ENCODE results near the gene DPF1. TPM values are rescaled to one million over a fixed set of nuclear protein-coding genes. Genes with fewer than 3 reads are reported as not detected.

DPF1 gene
- total RNA-seq, 1 experiment from 2014 or later = 1.0 TPM

DNA sequence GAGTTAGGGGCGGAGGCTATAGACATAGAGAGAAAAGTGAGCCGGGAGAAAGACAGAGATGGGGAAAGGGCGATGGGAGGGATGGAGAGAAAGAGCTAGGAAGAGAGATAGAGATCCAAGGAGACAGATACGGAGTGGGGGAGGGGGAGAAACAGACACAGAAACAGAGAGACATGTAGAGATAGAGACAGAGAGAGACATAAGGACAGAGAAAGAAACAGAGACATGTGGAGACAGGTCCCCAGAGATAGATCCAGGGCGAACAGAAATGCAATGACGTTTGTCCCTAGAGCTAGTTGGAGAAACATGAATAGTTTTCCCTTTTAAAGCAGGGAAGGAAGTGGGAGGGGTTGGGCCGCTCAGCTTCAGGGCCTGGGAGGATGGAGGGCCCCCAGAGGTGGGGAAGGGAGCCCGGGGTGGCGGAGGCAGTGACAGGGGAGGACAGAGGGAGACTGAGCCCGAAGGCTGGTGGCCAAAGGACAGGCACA lies 27.6 kb upstream of the DPF1 start:
- Mint-ChIP-seq H3K4me1 (ENCODE audit: low read depth, unreplicated experiment) (peaks cover 29% of the 10 kb centered on the region), H3K4me3 (ENCODE audit: low read depth, unreplicated experiment) (no peak overlapping the region), H3K36me3 (ENCODE audit: insufficient read depth, unreplicated experiment) (peaks cover 7% of the 10 kb centered on the region), H3K27me3 (ENCODE audit: unreplicated experiment) (peaks cover 7% of the 10 kb centered on the region), H3K27ac (ENCODE audit: unreplicated experiment) (no peak overlapping the region), H3K9me3 (ENCODE audit: low read depth, unreplicated experiment) (no peaks in the 10 kb centered on the region)
- intact Hi-C loops (cut with micrococcal nuclease; ENCODE audit: unreplicated experiment) = no loop called here
- TF ChIP-seq, protein P1, sequence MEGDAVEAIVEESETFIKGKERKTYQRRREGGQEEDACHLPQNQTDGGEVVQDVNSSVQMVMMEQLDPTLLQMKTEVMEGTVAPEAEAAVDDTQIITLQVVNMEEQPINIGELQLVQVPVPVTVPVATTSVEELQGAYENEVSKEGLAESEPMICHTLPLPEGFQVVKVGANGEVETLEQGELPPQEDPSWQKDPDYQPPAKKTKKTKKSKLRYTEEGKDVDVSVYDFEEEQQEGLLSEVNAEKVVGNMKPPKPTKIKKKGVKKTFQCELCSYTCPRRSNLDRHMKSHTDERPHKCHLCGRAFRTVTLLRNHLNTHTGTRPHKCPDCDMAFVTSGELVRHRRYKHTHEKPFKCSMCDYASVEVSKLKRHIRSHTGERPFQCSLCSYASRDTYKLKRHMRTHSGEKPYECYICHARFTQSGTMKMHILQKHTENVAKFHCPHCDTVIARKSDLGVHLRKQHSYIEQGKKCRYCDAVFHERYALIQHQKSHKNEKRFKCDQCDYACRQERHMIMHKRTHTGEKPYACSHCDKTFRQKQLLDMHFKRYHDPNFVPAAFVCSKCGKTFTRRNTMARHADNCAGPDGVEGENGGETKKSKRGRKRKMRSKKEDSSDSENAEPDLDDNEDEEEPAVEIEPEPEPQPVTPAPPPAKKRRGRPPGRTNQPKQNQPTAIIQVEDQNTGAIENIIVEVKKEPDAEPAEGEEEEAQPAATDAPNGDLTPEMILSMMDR (IDR thresholded peaks at IDR 0.05; ENCODE audit: unreplicated experiment) = no peak
- no TSS peak for BruUV-seq (replicated peaks)
- CTCF ChIA-PET = interaction anchor here (0.9 to 1.0 kb wide), 2 partner anchors 14 to 16 kb away, joined by 3 to 7 read pairs; no protein-coding TSS in a partner anchor
- no peak for DNase-seq

DNA sequence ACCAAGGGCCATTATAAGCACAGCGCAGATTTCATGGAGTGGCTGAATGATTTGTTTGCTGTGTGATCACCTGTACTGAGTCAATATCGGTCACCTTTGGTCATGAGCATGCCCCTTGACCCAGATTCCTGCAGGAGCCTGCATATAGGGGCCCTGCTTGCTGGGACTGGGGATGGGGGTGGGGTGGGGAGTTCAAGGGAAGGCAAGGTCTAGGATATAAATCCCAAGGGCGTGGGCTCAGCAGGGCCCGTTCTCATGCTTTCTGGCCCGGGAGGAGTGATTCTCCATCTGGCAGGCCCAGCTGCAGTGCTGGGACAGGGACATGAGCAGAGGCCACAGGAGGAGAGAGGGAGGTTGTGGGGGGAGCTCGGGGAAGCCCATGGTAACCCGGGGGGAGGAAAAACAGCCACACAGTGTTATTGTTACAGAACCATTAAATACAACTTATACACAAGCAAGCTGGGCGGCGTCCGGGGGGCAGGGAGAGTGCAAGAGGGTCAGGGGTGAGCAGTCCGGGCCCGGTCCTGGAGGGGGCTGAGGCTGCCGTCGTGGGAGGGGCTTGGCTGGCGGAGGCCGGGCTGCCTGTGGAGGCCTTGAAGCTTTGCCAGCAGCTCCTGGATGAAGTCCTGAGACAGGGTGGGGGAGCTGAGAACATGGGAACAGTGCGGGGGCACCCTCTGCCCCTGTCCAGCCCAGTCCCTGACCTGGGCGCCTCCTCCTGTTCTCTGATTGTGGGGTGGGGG lies 27.0 kb upstream of the DPF1 start:
- H3K27ac Mint-ChIP-seq (ENCODE audit: unreplicated experiment) = no peak overlapping the region
- H3K4me3 Mint-ChIP-seq (ENCODE audit: low read depth, unreplicated experiment) = no peak overlapping the region
- peaks cover 28% of the 10 kb centered on the region for H3K4me1 Mint-ChIP-seq (ENCODE audit: low read depth, unreplicated experiment)
- peaks cover under 1% of the 10 kb centered on the region for H3K27me3 Mint-ChIP-seq (ENCODE audit: unreplicated experiment)
- TF ChIP-seq, protein P1 (IDR thresholded peaks at IDR 0.05; ENCODE audit: unreplicated experiment) = no peak
- H3K9me3 Mint-ChIP-seq (ENCODE audit: low read depth, unreplicated experiment) = no peaks in the 10 kb centered on the region
- CTCF ChIA-PET = interaction anchor here (0.9 kb wide), 1 partner anchor 17 kb away, joined by 3 read pairs; no protein-coding TSS in a partner anchor
- intact Hi-C loops (cut with micrococcal nuclease; ENCODE audit: unreplicated experiment) = no loop called here
- peaks cover 4% of the 10 kb centered on the region for H3K36me3 Mint-ChIP-seq (ENCODE audit: insufficient read depth, unreplicated experiment)
- no peak for DNase-seq
- no TSS peak for BruUV-seq (replicated peaks)

DNA sequence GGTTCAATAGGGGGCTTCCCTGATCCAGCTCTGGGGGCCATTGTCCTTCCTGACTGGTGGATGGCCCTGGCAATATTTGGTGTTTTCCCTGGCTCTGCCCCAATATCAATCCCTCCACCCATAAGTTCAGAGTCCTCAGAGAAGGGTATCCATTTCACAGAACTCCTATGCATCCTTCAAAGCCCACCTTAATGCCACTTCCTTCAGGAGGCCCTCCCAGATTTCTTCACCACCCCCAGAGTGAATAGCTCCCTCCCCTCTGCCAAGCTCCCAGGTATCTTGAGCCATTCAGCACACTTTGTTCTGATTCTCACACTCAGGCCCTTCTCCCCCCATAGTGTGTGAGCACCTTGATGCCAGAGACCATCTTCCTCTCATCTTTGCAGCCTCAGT lies 26.4 kb upstream of the DPF1 start:
- Mint-ChIP-seq H3K4me1 (ENCODE audit: low read depth, unreplicated experiment) (peaks cover 23% of the 10 kb centered on the region), H3K27me3 (ENCODE audit: unreplicated experiment) (no peaks in the 10 kb centered on the region), H3K36me3 (ENCODE audit: insufficient read depth, unreplicated experiment) (peaks cover 4% of the 10 kb centered on the region), H3K27ac (ENCODE audit: unreplicated experiment) (no peak overlapping the region), H3K9me3 (ENCODE audit: low read depth, unreplicated experiment) (no peaks in the 10 kb centered on the region), H3K4me3 (ENCODE audit: low read depth, unreplicated experiment) (no peak overlapping the region)
- DNase-seq = no peak
- intact Hi-C loops (cut with micrococcal nuclease; ENCODE audit: unreplicated experiment) = no loop called here
- no TSS peak for BruUV-seq (replicated peaks)
- TF ChIP-seq, protein P1 (IDR thresholded peaks at IDR 0.05; ENCODE audit: unreplicated experiment) = no peak
- CTCF ChIA-PET = no interaction called here

DNA sequence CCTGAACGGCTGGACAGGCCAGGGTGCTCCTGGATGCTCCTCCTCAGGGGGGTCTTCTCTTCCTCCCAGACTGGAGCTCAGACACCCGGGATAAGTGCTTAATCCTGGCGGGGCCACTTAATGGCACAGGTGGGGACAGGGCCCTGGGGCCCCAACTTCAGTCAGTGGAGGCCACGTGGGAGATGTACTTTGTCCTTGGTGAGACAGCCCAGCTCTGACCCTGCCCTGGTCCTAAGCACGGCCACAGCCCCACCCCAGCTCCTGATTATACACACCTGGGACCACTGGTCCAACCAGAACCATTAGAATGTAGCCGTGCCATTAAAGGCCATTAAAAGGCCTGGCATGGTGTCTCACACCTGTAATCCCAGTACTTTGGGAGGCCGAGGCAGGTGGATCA lies 24.4 kb upstream of the DPF1 start:
- no peaks in the 10 kb centered on the region for H3K9me3 Mint-ChIP-seq (ENCODE audit: low read depth, unreplicated experiment)
- TF ChIP-seq, protein P1 (IDR thresholded peaks at IDR 0.05; ENCODE audit: unreplicated experiment) = no peak
- intact Hi-C loops (cut with micrococcal nuclease; ENCODE audit: unreplicated experiment) = no loop called here
- no peaks in the 10 kb centered on the region for H3K27me3 Mint-ChIP-seq (ENCODE audit: unreplicated experiment)
- BruUV-seq (replicated peaks) = no TSS peak
- H3K4me1 Mint-ChIP-seq (ENCODE audit: low read depth, unreplicated experiment) = peaks cover 36% of the 10 kb centered on the region
- H3K36me3 Mint-ChIP-seq (ENCODE audit: insufficient read depth, unreplicated experiment) = peaks cover 7% of the 10 kb centered on the region
- H3K27ac Mint-ChIP-seq (ENCODE audit: unreplicated experiment) = no peak overlapping the region
- CTCF ChIA-PET = interaction anchor here (0.6 kb wide), 1 partner anchor 158 kb away, joined by 5 read pairs; no protein-coding TSS in a partner anchor
- DNase-seq = no peak
- H3K4me3 Mint-ChIP-seq (ENCODE audit: low read depth, unreplicated experiment) = no peak overlapping the region
